ENCODE results near the gene TMEM37.

TMEM37 gene

DNA sequence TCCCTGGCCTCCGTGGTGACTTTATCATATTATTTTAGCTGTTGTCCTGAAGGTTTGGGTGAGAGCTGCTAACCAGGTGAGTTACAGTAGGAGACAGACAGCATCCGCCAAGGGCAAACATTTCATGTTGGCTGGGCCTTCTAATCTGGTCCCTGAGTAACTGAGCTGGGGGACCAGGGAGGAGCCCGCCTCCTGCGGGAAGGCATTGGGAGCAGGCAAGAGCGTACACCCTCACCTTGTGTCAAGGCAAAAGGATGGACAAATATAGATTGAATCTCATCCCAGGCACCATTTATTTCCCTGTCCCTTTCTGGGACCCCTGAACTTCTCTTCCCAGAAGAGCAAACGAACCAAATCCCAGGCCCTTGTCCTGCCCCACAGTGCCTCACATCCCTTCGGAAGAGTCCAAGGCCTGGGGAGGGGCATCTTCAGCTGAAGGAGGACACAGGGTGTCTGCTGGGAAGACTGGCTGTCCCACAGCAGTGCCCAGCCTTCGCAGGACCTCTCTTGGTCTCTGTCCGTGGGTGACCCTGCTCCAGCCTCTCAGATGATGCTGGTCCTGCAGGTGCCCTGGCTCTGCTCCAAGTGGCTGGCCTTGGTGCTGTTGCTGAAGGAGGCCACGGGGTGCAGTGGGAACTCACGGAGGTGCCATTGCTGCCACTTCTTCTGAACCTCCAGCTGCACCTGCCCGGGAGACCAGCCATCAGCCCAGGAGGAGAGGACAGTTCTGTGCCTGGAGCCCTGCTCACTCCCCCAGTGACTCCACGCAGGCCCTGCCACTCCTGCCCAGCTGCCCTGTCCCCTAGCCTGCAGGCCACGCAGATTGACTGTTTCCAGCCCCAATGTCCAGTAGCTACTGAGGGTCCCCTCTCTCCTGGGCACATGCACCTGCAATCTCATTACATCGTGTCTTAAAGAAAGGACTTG, 8.2 kb downstream of the TMEM37 start:
- no peak overlapping the region for H3K4me3 ChIP-seq (ENCODE audit: low read depth, low read length)
- TF ChIP-seq, protein P1, sequence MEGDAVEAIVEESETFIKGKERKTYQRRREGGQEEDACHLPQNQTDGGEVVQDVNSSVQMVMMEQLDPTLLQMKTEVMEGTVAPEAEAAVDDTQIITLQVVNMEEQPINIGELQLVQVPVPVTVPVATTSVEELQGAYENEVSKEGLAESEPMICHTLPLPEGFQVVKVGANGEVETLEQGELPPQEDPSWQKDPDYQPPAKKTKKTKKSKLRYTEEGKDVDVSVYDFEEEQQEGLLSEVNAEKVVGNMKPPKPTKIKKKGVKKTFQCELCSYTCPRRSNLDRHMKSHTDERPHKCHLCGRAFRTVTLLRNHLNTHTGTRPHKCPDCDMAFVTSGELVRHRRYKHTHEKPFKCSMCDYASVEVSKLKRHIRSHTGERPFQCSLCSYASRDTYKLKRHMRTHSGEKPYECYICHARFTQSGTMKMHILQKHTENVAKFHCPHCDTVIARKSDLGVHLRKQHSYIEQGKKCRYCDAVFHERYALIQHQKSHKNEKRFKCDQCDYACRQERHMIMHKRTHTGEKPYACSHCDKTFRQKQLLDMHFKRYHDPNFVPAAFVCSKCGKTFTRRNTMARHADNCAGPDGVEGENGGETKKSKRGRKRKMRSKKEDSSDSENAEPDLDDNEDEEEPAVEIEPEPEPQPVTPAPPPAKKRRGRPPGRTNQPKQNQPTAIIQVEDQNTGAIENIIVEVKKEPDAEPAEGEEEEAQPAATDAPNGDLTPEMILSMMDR (IDR thresholded peaks at IDR 0.05; ENCODE audit: low read depth, low read length): no peak

DNA sequence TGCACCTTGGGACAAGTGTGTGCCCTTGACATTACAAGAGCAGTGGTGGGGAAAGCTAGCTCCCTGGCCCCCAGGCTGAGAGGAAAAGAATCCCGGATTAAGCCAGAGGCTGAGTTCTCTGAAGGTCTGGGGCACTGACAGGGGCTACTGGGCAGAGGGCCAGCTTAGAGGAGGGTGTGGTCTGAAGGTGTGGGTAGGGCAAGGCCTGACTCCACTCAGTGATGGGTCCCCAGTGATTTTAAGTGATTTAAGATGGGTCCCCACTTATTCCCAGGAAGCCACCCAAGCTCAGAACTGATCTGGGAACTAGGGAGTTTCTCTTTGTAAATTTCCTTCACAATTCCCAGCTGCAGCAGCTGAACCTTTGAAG, 8.8 kb downstream of the TMEM37 start:
- H3K4me3 ChIP-seq (ENCODE audit: low read depth, low read length): no peak overlapping the region
- TF ChIP-seq, protein P1 (IDR thresholded peaks at IDR 0.05; ENCODE audit: low read depth, low read length): no peak

DNA sequence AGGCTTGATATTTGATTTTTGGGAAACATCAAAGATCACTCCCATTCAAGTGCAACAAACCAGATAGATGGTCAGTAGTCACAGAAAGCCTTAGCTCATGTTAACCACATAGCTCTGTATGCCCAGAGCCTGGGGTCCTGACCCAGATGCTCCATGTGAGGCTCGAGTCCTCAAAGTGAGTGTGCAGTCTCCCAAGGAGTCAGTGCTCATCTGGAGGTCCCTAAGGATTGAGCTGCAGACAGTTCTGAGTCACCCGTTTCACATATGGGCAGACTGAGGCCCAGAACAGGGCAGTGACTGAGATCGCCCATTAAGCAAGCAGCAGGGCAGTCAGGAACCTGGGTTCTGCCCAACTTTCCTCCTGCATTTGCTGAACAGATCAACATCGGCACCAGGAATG, 9.2 kb downstream of the TMEM37 start:
- TF ChIP-seq, protein P1 (IDR thresholded peaks at IDR 0.05; ENCODE audit: low read depth, low read length): no peak
- no peak overlapping the region for H3K4me3 ChIP-seq (ENCODE audit: low read depth, low read length)

DNA sequence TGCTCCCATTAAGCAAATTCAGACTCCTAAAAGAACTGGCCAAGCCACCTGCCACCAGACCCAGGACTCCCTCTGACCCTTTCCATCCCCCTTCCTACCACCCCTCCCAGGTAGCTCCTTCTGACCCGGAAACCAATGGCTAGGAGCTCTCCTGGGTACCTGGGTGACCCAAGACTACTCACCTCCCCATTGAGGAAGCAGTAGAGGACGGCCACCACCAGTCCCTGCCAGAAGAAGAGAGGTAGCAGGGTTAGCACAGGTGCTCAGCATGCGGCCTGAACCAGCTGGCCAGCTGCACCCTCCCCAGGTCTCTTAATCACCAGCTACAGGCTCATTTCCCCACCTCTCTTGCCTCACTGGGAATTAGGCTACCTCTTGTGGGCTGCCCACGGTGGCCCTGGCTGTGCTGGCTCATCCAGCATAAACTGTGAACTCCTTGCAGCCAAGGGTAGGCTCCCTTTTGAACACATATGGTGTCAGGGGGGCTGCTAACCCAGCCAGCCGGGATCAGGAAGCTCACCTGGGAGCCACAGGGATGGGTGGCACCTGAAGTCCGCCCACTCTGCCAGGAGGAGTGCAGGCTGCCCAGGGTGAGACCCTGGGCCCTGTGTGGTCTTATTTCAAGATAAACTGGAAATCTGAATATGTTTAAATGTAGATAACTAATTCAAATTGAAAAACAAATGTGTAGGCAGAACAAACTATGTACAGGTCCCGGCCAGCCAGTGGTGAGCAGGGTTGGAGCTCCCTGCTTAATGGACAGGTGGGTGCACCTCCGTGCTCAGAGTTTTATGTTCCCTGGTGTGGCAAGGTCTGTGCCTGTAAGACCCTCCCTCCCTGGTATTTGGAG, 9.9 kb downstream of the TMEM37 start:
- TF ChIP-seq, protein P1 (IDR thresholded peaks at IDR 0.05; ENCODE audit: low read depth, low read length): no peak
- no peak overlapping the region for H3K4me3 ChIP-seq (ENCODE audit: low read depth, low read length)

DNA sequence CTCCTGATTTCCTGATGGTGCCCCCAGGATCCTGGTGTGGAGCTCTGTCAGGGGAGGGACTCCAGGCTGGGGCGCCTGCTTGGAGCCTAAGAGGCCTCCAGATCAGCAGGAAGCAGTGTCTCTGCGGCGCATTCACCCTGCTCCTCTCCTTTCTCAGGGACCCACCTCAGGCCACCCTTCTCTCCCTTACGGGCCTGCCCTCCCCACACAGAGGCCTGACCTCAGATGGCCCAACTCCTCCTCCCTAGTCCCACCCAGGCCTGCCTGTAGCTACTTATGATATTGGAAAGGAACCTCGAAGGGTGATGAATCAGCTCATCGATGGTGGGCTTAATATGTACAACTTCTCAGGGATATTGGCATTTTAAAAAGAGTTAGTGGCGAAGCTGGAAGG, 10.6 kb downstream of the TMEM37 start:
- no peak overlapping the region for H3K4me3 ChIP-seq (ENCODE audit: low read depth, low read length)
- TF ChIP-seq, protein P1 (IDR thresholded peaks at IDR 0.05; ENCODE audit: low read depth, low read length): no peak

DNA sequence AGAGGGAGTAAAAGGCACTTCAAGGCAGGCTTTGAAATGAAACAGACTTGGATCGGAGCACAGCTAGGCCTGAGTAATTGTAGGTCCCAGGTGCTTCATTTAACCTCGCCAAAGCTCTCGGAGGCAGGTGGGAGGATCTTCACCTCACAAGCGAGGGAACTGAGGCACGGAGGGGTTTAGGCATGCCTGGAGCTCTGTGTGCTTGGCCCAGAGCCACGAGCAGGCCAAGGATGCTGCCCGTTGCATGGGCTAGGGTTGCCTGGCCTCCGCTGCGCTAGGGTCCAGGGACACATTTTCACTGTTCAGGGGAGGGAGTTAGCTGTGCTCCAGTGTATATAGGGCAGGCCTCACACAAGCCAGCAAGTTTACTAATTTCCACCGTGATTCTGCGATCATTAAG, 11.2 kb downstream of the TMEM37 start:
- TF ChIP-seq, protein P1 (IDR thresholded peaks at IDR 0.05; ENCODE audit: low read depth, low read length): no peak
- H3K4me3 ChIP-seq (ENCODE audit: low read depth, low read length): no peak overlapping the region

DNA sequence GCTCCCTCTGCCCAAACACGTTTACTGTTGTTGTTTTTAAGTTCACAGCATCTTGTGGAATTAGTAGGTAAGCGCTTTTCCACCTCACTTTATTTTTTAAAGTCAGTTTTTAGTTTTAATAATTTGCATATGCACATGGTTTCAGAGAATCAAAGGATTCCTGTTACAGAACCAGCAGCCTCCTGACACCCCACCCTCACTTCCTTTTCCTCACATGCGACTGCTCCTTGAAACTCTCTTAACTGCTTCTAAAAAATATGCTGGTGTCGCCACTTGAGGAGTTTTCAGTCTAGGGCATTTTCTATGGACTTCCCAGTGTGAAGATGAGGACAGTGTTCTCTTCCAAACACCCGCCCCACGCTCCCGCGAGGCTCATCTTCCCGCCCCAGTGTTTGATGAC, 14.4 kb downstream of the TMEM37 start:
- TF ChIP-seq, protein P1 (IDR thresholded peaks at IDR 0.05; ENCODE audit: low read depth, low read length): no peak
- no peak overlapping the region for H3K4me3 ChIP-seq (ENCODE audit: low read depth, low read length)

Measured in WI38 (cell line).